IMR-90 (cell line): ENCODE measurements around the gene IDH3G. TPM values are rescaled to one million over a fixed set of nuclear protein-coding genes. Genes with fewer than 3 reads are reported as not detected.
A peak's percentile ranks its signal among the peaks of the same experiment; 100 is the strongest.

Experiments
- ATAC-seq: fragments of 200-7000 bp; cut with Tn5 transposase; 2 replicates; pipeline ENCODE4 v1.9.1; 2020; ENCODE audit warnings: low read depth, mild to moderate bottlenecking, moderate library complexity
- BruUV-seq: library from RNA; stranded (reverse); fragments of 400-500 nt; replicated peaks from 2 replicates; lab custom pipeline; 2021; lab: Mats Ljungman, UMichigan
- CTCF ChIA-PET: fragments of 300-600 bp; formaldehyde crosslinking; extraction: SDS; loops from one replicate; lab custom pipeline; 2021; ENCODE audit warnings: antibody characterized with exemption; lab: Yijun Ruan, JAX
- POLR2A ChIA-PET: fragments of 300-600 bp; sonication (Branson Sonifier 250); formaldehyde crosslinking; loops from one replicate; lab custom pipeline; 2022; ENCODE audit warnings: antibody characterized with exemption; ENCODE audit not compliant: unreplicated experiment; lab: Charles Lee
- DNase-seq: peaks from one replicate; pipeline ENCODE4 v3.0.0; 2013
- H2AFZ ChIP-seq: replicated peaks from 2 replicates; pipeline ENCODE3; 2013; ENCODE audit warnings: low read length, mild to moderate bottlenecking; ENCODE audit not compliant: poor library complexity
- H2AK5ac ChIP-seq: 2 replicates; pipeline ENCODE4 v1.6.1; 2013; ENCODE audit warnings: low read depth, low read length, inconsistent platforms
- H2AK9ac ChIP-seq: replicated peaks from 2 replicates; pipeline ENCODE3; 2013; ENCODE audit warnings: mild to moderate bottlenecking, low read depth, low read length, moderate library complexity; ENCODE audit not compliant: poor library complexity
- H2BK120ac ChIP-seq: 2 replicates; pipeline ENCODE4 v1.6.1; 2013; ENCODE audit warnings: low read depth, low read length, inconsistent platforms
- H2BK15ac ChIP-seq: 3 replicates; pipeline ENCODE4 v1.6.1; 2013; ENCODE audit warnings: low read depth, low read length, inconsistent platforms
- H2BK20ac ChIP-seq: 2 replicates; pipeline ENCODE4 v1.6.1; 2013; ENCODE audit warnings: low read depth, mild to moderate bottlenecking, inconsistent platforms, low read length, moderate library complexity
- H2BK5ac ChIP-seq: 2 replicates; pipeline ENCODE4 v1.6.1; 2013; ENCODE audit warnings: mild to moderate bottlenecking, low read depth, low read length, inconsistent platforms; ENCODE audit not compliant: poor library complexity, severe bottlenecking
- H3K14ac ChIP-seq: replicated peaks from 2 replicates; pipeline ENCODE4 v1.6.1; 2013; ENCODE audit warnings: low read depth, low read length, inconsistent platforms
- H3K18ac ChIP-seq: 2 replicates; pipeline ENCODE4 v1.6.1; 2013; ENCODE audit warnings: low read depth, low read length, control low read depth
- H3K23ac ChIP-seq: 2 replicates; pipeline ENCODE4 v1.6.1; 2013; ENCODE audit warnings: low read depth, low read length, inconsistent platforms
- H3K27ac ChIP-seq: 2 replicates; pipeline ENCODE4 v1.5.1; 2013; ENCODE audit warnings: mild to moderate bottlenecking, control low read depth, low read length; ENCODE audit not compliant: insufficient read depth
- H3K27me3 ChIP-seq: 2 replicates; pipeline ENCODE4 v1.6.1; 2013; ENCODE audit warnings: low read length; ENCODE audit not compliant: control insufficient read depth, insufficient read depth
- H3K36me3 ChIP-seq: 2 replicates; pipeline ENCODE4 v1.6.1; 2013; ENCODE audit warnings: low read length, mixed read lengths; ENCODE audit not compliant: control insufficient read depth, insufficient read depth
- H3K4ac ChIP-seq: 2 replicates; pipeline ENCODE4 v1.6.1; 2013; ENCODE audit warnings: low read depth, low read length, inconsistent platforms
- H3K4me1 ChIP-seq: 2 replicates; pipeline ENCODE4 v1.6.1; 2013; ENCODE audit warnings: low read length, mixed read lengths; ENCODE audit not compliant: control insufficient read depth, insufficient read depth
- H3K4me2 ChIP-seq: 2 replicates; pipeline ENCODE4 v1.6.1; 2013; ENCODE audit warnings: low read depth, mild to moderate bottlenecking, control low read depth, low read length, moderate library complexity
- H3K4me3 ChIP-seq: 2 replicates; pipeline ENCODE4 v1.5.1; 2013; ENCODE audit warnings: low read depth, mild to moderate bottlenecking, control low read depth, low read length, moderate library complexity; ENCODE audit not compliant: insufficient read depth
- H3K56ac ChIP-seq: 2 replicates; pipeline ENCODE4 v1.6.1; 2013; ENCODE audit warnings: low read length, inconsistent platforms; ENCODE audit not compliant: insufficient read depth; ENCODE audit errors: extremely low read depth
- H3K79me1 ChIP-seq, 2 experiments: 2 replicates each; pipeline ENCODE4 v1.6.1; 2013; ENCODE audit warnings: low read length in 2 of 2, inconsistent platforms in 1 of 2, low read depth in 1 of 2
- H3K9ac ChIP-seq: 2 replicates; pipeline ENCODE4 v1.6.1; 2013; ENCODE audit warnings: low read depth, low read length, control low read depth
- H3K9me1 ChIP-seq: 2 replicates; pipeline ENCODE4 v1.6.1; 2013; ENCODE audit warnings: low read length, inconsistent platforms; ENCODE audit not compliant: insufficient read depth
- H3K9me3 ChIP-seq: 2 replicates; pipeline ENCODE4 v1.6.1; 2013; ENCODE audit warnings: low read length; ENCODE audit not compliant: control insufficient read depth, insufficient read depth
- H4K20me1 ChIP-seq: 2 replicates; pipeline ENCODE4 v1.6.1; 2013; ENCODE audit warnings: low read length, inconsistent platforms; ENCODE audit not compliant: insufficient read depth
- H4K5ac ChIP-seq: 2 replicates; pipeline ENCODE4 v1.6.1; 2013; ENCODE audit warnings: mild to moderate bottlenecking, low read depth, low read length, control low read depth
- H4K8ac ChIP-seq, 2 experiments: 2 replicates each; pipeline ENCODE4 v1.6.1; 2013; ENCODE audit warnings: low read depth in 2 of 2, low read length in 2 of 2, control low read depth in 1 of 2, inconsistent platforms in 1 of 2
- H4K91ac ChIP-seq: 2 replicates; pipeline ENCODE4 v1.6.1; 2013; ENCODE audit warnings: low read depth, low read length, inconsistent platforms; ENCODE audit not compliant: insufficient read depth
- BHLHE40 ChIP-seq: fragments of 150-350 bp; IDR thresholded peaks from 2 replicates; pipeline ENCODE4 v1.6.1; 2016; ENCODE audit warnings: mild to moderate bottlenecking, low read depth, low read length
- CEBPB ChIP-seq: IDR thresholded peaks from 2 replicates; pipeline ENCODE4 v1.6.1; 2012; ENCODE audit warnings: low read depth, low read length, improper control_type of control experiment
- CHD1 ChIP-seq: IDR thresholded peaks from 2 replicates; pipeline ENCODE4 v1.6.1; 2012; ENCODE audit warnings: low read depth, low read length, improper control_type of control experiment
- CTCF ChIP-seq: conservative IDR thresholded peaks from 2 replicates; pipeline ENCODE4 v1.5.1; 2012; ENCODE audit warnings: mild to moderate bottlenecking, low read depth, low read length, improper control_type of control experiment
- ELK1 ChIP-seq: fragments of 150-350 bp; IDR thresholded peaks from 2 replicates; pipeline ENCODE4 v1.6.1; 2016; ENCODE audit warnings: low read depth, mild to moderate bottlenecking, low read length, moderate library complexity, borderline replicate concordance
- FOS ChIP-seq: fragments of 150-350 bp; IDR thresholded peaks from 2 replicates; pipeline ENCODE4 v1.6.1; 2016; ENCODE audit warnings: low read depth, low read length
- MAFK ChIP-seq: IDR thresholded peaks from 2 replicates; pipeline ENCODE4 v1.6.1; 2012; ENCODE audit warnings: low read depth, low read length, improper control_type of control experiment
- MAZ ChIP-seq: IDR thresholded peaks from 2 replicates; pipeline ENCODE4 v1.6.1; 2012; ENCODE audit warnings: low read depth, mild to moderate bottlenecking, low read length, improper control_type of control experiment, moderate library complexity, borderline replicate concordance
- MXI1 ChIP-seq: IDR thresholded peaks from 2 replicates; pipeline ENCODE4 v1.6.1; 2012; ENCODE audit warnings: low read depth, mild to moderate bottlenecking, low read length, moderate library complexity, borderline replicate concordance
- NFE2L2 ChIP-seq: fragments of 150-350 bp; IDR thresholded peaks from 2 replicates; pipeline ENCODE4 v1.6.1; 2016; ENCODE audit warnings: low read depth, mild to moderate bottlenecking, low read length
- POLR2A ChIP-seq: IDR thresholded peaks from 2 replicates; pipeline ENCODE4 v1.6.1; 2012; ENCODE audit warnings: mild to moderate bottlenecking, low read depth, low read length
- RAD21 ChIP-seq: IDR thresholded peaks from 2 replicates; pipeline ENCODE4 v1.6.1; 2012; ENCODE audit warnings: low read length, improper control_type of control experiment
- RCOR1 ChIP-seq: IDR thresholded peaks from 2 replicates; pipeline ENCODE4 v1.6.1; 2012; ENCODE audit warnings: mild to moderate bottlenecking, low read length, improper control_type of control experiment; ENCODE audit not compliant: insufficient replicate concordance
- RFX5 ChIP-seq: IDR thresholded peaks from 2 replicates; pipeline ENCODE4 v1.8.0; 2012; ENCODE audit warnings: low read depth, mild to moderate bottlenecking, low read length, moderate library complexity
- SMC3 ChIP-seq: fragments of 150-350 bp; IDR thresholded peaks from 2 replicates; pipeline ENCODE4 v1.6.1; 2016; ENCODE audit warnings: low read depth, mild to moderate bottlenecking, antibody characterized with exemption, low read length, moderate library complexity
- WGBS, 2 experiments: methylation state at CpG; one replicate each; pipeline versions ENCODE4 v1.1.5 to v1.1.7; 2013; ENCODE audit warnings: missing lambda C conversion rate in 2 of 2; ENCODE audit not compliant: insufficient read length in 1 of 2; ENCODE audit errors: extremely low coverage in 2 of 2; 5-methylcytosine and 5-hydroxymethylcytosine counted together
- dilution Hi-C: fragments of 300-500 bp; cut with HindIII; formaldehyde crosslinking; loops from one replicate; pipeline ENCODE4 v1.14.3; 2018; ENCODE audit warnings: low sequenced_read_pairs; ENCODE audit not compliant: unreplicated experiment
- in situ Hi-C: fragments of 300-500 bp; cut with MboI; formaldehyde crosslinking; loops from 3 replicates; pipeline ENCODE4 v1.14.3; 2019; ENCODE audit warnings: low sequenced_read_pairs, inconsistent platforms, mixed read lengths
- intact Hi-C: fragments of 100-400 bp; cut with micrococcal nuclease; formaldehyde crosslinking; loops from 2 replicates; pipeline ENCODE4 v1.10.0; 2022
- polyA plus RNA-seq, 3 experiments: library from polyadenylated mRNA; depleted of rRNA; stranded (reverse); fragments of >200 nt; gene quantifications; 2 replicates each; pipeline ENCODE4 v1.2.3, GENCODE V29; 2012; ENCODE audit warnings: low replicate concordance in 1 of 3
- total RNA-seq: library from RNA; depleted of rRNA; stranded (reverse); fragments of >200 nt; gene quantifications from 2 replicates; pipeline ENCODE4 v1.2.3, GENCODE V29; 2012

Gene IDH3G
- total and polyA plus RNA-seq, 2 of the 4 experiments (the other 2 are of a cell fraction) = 79.4 to 85.7 TPM

GRCh38 chrX:153819384-153820040 lies 25.3 kb upstream of the IDH3G start:
- Histone ChIP-seq H3K23ac (no peak overlapping the region), H2AK5ac (no peak overlapping the region), H3K9me1 (no peaks in the 10 kb centered on the region), H3K79me1 (no peaks in the 10 kb centered on the region), H3K4me2 (peak overlapping the region; percentile 14; the same call in 1 of the 2 replicates), H2BK20ac (no peak overlapping the region), H3K27me3 (peaks cover 16% of the 10 kb centered on the region), H2AK9ac (peak overlapping the region; percentile 9), H3K4ac (no peak overlapping the region), H2BK120ac (no peak overlapping the region), H4K91ac (no peak overlapping the region), H3K56ac (no peak overlapping the region), H2BK15ac (no peak overlapping the region), H4K5ac (no peak overlapping the region), H4K8ac (0 out of 4 replicates have a peak overlapping the region, but pooled peaks of 1 of the 2 experiments have one; percentile 39), H3K18ac (no peak overlapping the region), H3K4me3 (peak overlapping the region; percentile 42), H3K14ac (no peak overlapping the region), H3K4me1 (no peaks in the 10 kb centered on the region), H3K27ac (no peak overlapping the region), H2BK5ac (no peak overlapping the region), H3K9ac (no peak overlapping the region), H4K20me1 (no peaks in the 10 kb centered on the region), H3K9me3 (0 out of 2 replicates have a peak, but pooled peaks cover 2% of the 10 kb centered on the region), H2AFZ (peak overlapping the region; percentile 66), H3K36me3 (no peaks in the 10 kb centered on the region)
- peak; percentile 19; the same call in 1 of the 2 replicates for ATAC-seq
- ChIA-PET POLR2A (no interaction called here), CTCF (no interaction called here)
- WGBS, 2 experiments = 54% methylated on average over 7 of the region's 23 CpGs; no CpG with 5 or more reads in 1 of the 2 experiments
- TF ChIP-seq SMC3 (no peak), FOS (no peak), BHLHE40 (no peak), RAD21 (no peak), MAFK (no peak), ELK1 (no peak), MAZ (no peak), MXI1 (no peak), RCOR1 (no peak), NFE2L2 (no peak), POLR2A (no peak), RFX5 (no peak), CEBPB (no peak), CTCF (no peak), CHD1 (no peak)
- BruUV-seq = no TSS peak
- intact Hi-C loops = no loop called here
- no peak for DNase-seq
- in situ Hi-C loops = no loop called here
- dilution Hi-C loops = no loop called here
